ENCODE measurements around the gene SAMD4A.

Gene SAMD4A

DNA sequence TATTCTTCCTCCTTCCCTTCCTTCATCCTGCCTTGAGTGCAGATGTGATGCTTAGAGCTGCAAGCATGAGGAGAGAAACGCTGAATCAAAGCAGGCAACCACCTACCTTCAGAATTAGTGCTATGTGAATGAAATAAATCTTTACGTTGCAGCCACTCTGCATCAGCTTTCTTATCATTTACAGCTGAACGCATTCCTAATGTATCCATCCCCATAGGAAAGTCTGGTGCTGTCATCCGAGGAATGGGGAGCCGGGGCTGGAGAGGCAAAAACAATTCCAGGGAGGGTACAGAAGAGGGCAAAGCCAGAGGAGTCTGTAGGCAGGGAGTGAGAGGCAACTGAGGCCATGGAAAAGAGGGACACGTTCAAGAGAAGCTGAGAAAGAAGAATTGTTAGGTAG lies 245.7 kb downstream of the SAMD4A start:
- POLR2A ChIA-PET, result no interaction called here
- CTCF ChIA-PET, result interaction anchor here (1.1 to 1.8 kb wide), 5 partner anchors 9 to 249 kb away, joined by 3 to 6 read pairs (median 3); no protein-coding TSS in a partner anchor
- DNase-seq (ENCODE audit: low read depth, low spot score), result no peak
- TF ChIP-seq, protein P1, sequence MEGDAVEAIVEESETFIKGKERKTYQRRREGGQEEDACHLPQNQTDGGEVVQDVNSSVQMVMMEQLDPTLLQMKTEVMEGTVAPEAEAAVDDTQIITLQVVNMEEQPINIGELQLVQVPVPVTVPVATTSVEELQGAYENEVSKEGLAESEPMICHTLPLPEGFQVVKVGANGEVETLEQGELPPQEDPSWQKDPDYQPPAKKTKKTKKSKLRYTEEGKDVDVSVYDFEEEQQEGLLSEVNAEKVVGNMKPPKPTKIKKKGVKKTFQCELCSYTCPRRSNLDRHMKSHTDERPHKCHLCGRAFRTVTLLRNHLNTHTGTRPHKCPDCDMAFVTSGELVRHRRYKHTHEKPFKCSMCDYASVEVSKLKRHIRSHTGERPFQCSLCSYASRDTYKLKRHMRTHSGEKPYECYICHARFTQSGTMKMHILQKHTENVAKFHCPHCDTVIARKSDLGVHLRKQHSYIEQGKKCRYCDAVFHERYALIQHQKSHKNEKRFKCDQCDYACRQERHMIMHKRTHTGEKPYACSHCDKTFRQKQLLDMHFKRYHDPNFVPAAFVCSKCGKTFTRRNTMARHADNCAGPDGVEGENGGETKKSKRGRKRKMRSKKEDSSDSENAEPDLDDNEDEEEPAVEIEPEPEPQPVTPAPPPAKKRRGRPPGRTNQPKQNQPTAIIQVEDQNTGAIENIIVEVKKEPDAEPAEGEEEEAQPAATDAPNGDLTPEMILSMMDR (IDR thresholded peaks at IDR 0.05; ENCODE audit: insufficient read depth, low read length, missing control alignments), result no peak
- no peak overlapping the region for H3K4me3 ChIP-seq (ENCODE audit: low read depth, low read length)

- CTCF ChIA-PET, result interaction anchor here (0.6 to 1.6 kb wide), 6 partner anchors 9 to 249 kb away, joined by 3 to 7 read pairs (median 3); no protein-coding TSS in a partner anchor
- no peak overlapping the region for H3K4me3 ChIP-seq (ENCODE audit: low read depth, low read length)
- TF ChIP-seq, protein P1 (IDR thresholded peaks at IDR 0.05; ENCODE audit: insufficient read depth, low read length, missing control alignments), result no peak
- DNase-seq (ENCODE audit: low read depth, low spot score), result no peak
- POLR2A ChIA-PET, result no interaction called here
Observed at GRCh38 chr14:54813081-54813480, 246.2 kb downstream of the SAMD4A start.

- H3K4me3 ChIP-seq (ENCODE audit: low read depth, low read length), result no peak overlapping the region
- ChIA-PET POLR2A (no interaction called here), CTCF (interaction anchor here (1.4 to 1.7 kb wide), 4 partner anchors 8 to 372 kb away, joined by 3 to 7 read pairs (median 3); no protein-coding TSS in a partner anchor)
- no peak for DNase-seq (ENCODE audit: low read depth, low spot score)
- TF ChIP-seq, protein P1 (IDR thresholded peaks at IDR 0.05; ENCODE audit: insufficient read depth, low read length, missing control alignments), result no peak
Observed at GRCh38 chr14:54814076-54814475, 247.1 kb downstream of the SAMD4A start.

GRCh38 chr14:54815016-54815415 lies 248.1 kb downstream of the SAMD4A start:
- DNase-seq (ENCODE audit: low read depth, low spot score), result no peak
- CTCF ChIA-PET, result interaction anchor here (1.7 to 5.4 kb wide), 2 partner anchors 8 to 373 kb away, joined by 3 to 77 read pairs; no protein-coding TSS in a partner anchor
- TF ChIP-seq, protein P1 (IDR thresholded peaks at IDR 0.05; ENCODE audit: insufficient read depth, low read length, missing control alignments), result no peak
- no peak overlapping the region for H3K4me3 ChIP-seq (ENCODE audit: low read depth, low read length)
- POLR2A ChIA-PET, result no interaction called here

GRCh38 chr14:54815515-54815914 lies 248.6 kb downstream of the SAMD4A start:
- DNase-seq (ENCODE audit: low read depth, low spot score), result no peak
- no peak overlapping the region for H3K4me3 ChIP-seq (ENCODE audit: low read depth, low read length)
- POLR2A ChIA-PET, result no interaction called here
- CTCF ChIA-PET, result interaction anchor here (5.4 kb wide), 1 partner anchor 9 kb away, joined by 77 read pairs; no protein-coding TSS in a partner anchor
- TF ChIP-seq, protein P1 (IDR thresholded peaks at IDR 0.05; ENCODE audit: insufficient read depth, low read length, missing control alignments), result no peak

- CTCF ChIA-PET, result interaction anchor here (0.6 to 5.4 kb wide), 3 partner anchors 10 to 373 kb away, joined by 3 to 77 read pairs (median 3); no protein-coding TSS in a partner anchor
- TF ChIP-seq, protein P1 (IDR thresholded peaks at IDR 0.05; ENCODE audit: insufficient read depth, low read length, missing control alignments), result no peak
- DNase-seq (ENCODE audit: low read depth, low spot score), result no peak
- POLR2A ChIA-PET, result no interaction called here
- H3K4me3 ChIP-seq (ENCODE audit: low read depth, low read length), result no peak overlapping the region
Observed at GRCh38 chr14:54816450-54816849, 249.5 kb downstream of the SAMD4A start.

All from AG04449 (cell line).